HCT116 (cell line): ENCODE measurements around the gene PDE4D.

Source experiments
- POLR2AphosphoS5 ChIP-seq: IDR thresholded peaks from 2 replicates; pipeline ENCODE4 v1.6.1; 2011; ENCODE audit warnings: mild to moderate bottlenecking, low read depth, low read length, moderate library complexity
- TF ChIP-seq, protein P1 (sequence below): IDR thresholded peaks from 2 replicates; pipeline ENCODE4 v1.6.1; 2012

DNA sequence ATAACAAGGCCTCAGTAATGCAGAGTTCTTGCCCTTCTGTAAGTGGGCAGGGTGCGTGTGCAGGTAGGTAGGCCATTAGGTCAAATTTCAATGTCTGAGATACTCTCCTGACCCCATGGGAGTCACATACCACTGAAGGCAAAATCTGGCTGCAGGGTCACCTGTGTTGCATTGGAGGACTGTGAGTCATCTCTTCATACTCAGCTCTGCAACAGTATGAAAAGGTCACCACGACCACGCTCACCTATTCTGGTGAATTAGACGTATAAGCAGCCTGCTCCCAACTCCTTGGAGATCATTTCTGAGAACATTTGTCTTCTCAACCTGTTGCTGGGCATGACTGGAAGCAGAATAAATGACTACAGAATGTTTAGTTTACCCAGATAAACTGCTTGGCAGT, 599.8 kb downstream of the PDE4D start:
- TF ChIP-seq POLR2AphosphoS5, result no peak
- TF ChIP-seq, protein P1, sequence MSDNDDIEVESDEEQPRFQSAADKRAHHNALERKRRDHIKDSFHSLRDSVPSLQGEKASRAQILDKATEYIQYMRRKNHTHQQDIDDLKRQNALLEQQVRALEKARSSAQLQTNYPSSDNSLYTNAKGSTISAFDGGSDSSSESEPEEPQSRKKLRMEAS, result no peak
